Central memory CD8-positive, alpha-beta T cell (primary cell): Measurements from ENCODE around the gene CAMTA1.

Source experiments
- ATAC-seq: fragments of 150-1000 bp; cut with Tn5 transposase; replicated peaks from 2 replicates; pipeline ENCODE4 v1.10.0; 2022; ENCODE audit warnings: mild to moderate bottlenecking, moderate FRiP score, moderate number of reproducible peaks; ENCODE audit not compliant: poor library complexity, severe bottlenecking; ENCODE audit errors: extremely low read depth
- DNase-seq, 2 donors: peaks; one replicate each; pipeline ENCODE4 v3.0.0; 2021; ENCODE audit warnings: low spot score in 2 of 2
- H3K27ac Mint-ChIP-seq: one replicate; pipeline ENCODE4 v1.8.0; 2022; ENCODE audit warnings: low read depth, mild to moderate bottlenecking, moderate library complexity, mixed read lengths
- H3K27me3 Mint-ChIP-seq: one replicate; pipeline ENCODE4 v1.8.0; 2022; ENCODE audit warnings: mixed read lengths
- H3K36me3 Mint-ChIP-seq: one replicate; pipeline ENCODE4 v1.8.0; 2022; ENCODE audit warnings: mild to moderate bottlenecking, moderate library complexity, mixed read lengths; ENCODE audit not compliant: insufficient read depth
- H3K4me1 Mint-ChIP-seq: one replicate; pipeline ENCODE4 v1.8.0; 2022; ENCODE audit warnings: mixed read lengths
- H3K4me3 Mint-ChIP-seq: one replicate; pipeline ENCODE4 v1.8.0; 2022; ENCODE audit warnings: mild to moderate bottlenecking, moderate library complexity, mixed read lengths
- H3K9me3 Mint-ChIP-seq: one replicate; pipeline ENCODE4 v1.8.0; 2022; ENCODE audit warnings: mixed read lengths

Gene CAMTA1

DNA sequence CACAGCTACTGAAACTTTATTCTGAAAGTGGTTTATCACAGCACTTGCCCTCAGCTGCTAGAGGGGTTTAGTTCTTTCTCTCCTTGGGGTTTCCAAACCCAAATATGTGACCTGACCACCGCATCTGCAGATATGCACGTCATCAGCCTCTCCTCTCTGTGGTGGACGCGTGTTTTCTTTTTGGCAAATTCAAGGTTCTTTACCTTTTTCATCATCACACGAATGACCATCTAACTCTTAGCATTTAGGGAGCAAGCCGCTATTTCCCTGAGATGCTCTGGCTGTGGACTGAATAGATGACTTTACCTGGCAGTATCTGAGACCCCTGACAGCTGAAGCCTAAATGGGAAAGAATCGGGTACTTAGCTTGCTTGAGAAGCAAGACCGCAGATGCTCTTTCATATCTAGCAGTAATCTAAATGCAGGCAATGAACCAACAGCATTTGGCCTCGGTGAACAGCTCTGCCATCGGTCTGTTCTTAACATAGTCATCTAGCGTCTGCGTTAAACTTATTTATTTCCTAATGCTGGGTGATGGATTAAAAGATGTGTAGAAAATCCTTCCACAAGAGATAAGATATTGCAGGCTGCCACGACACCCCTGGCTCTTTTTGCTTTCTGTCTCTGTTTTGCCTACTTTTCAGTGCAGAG is 463.4 kb downstream of the CAMTA1 start:
- Mint-ChIP-seq H3K9me3 (no peaks in the 10 kb centered on the region), H3K4me3 (no peak overlapping the region), H3K27ac (no peak overlapping the region), H3K27me3 (peaks cover 75% of the 10 kb centered on the region), H3K36me3 (no peaks in the 10 kb centered on the region), H3K4me1 (no peaks in the 10 kb centered on the region)
- DNase-seq = no peak
- ATAC-seq = no peak

DNA sequence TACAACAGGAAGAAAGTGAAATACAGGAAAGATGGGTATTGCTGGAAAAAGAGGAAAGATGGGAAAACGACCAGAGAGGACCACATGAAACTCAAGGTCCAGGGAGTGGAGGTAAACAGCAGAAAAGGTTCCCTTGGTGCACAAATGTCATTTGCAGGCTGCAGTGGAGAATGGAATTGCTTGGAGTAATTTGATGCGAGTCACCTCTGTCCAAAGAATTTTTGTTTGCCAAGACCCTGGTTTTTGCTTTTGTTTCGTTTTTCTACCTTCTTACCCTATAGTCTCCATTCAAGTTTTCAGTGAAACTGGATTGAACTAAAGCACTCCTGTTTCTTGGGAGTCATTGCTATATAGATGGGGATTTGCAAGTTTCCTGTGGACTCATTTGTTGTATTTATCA is 464.3 kb downstream of the CAMTA1 start:
- ATAC-seq = no peak
- Mint-ChIP-seq H3K4me1 (no peaks in the 10 kb centered on the region), H3K27ac (no peak overlapping the region), H3K4me3 (no peak overlapping the region), H3K27me3 (peaks cover 82% of the 10 kb centered on the region), H3K36me3 (no peaks in the 10 kb centered on the region), H3K9me3 (no peaks in the 10 kb centered on the region)
- DNase-seq = no peak

DNA sequence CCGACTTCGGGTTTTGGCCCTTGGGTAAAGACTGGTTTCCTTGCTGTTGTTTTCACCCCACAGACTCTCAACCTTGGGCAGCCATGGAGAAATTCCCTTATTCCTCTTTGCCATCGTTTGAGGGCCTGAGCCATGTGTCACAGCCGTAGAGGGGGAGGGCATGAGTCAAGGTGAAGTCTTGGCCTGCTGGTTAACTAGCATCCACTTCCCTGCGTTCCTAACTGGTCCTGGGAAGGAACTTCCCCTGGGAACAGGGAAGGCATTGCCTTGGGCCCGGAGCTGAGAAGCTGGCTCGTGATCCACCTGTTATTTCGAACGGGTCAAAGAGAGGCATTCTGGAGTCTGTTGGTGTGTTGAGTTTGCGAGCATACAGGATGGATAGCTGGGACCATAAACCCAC is 464.9 kb downstream of the CAMTA1 start:
- no peak for ATAC-seq
- peak in 1 of 2 donors; percentile 10 for DNase-seq
- no peaks in the 10 kb centered on the region for H3K36me3 Mint-ChIP-seq
- H3K4me1 Mint-ChIP-seq = no peaks in the 10 kb centered on the region
- H3K27ac Mint-ChIP-seq = no peak overlapping the region
- H3K9me3 Mint-ChIP-seq = no peaks in the 10 kb centered on the region
- H3K27me3 Mint-ChIP-seq = peaks cover 89% of the 10 kb centered on the region
- no peak overlapping the region for H3K4me3 Mint-ChIP-seq

DNA sequence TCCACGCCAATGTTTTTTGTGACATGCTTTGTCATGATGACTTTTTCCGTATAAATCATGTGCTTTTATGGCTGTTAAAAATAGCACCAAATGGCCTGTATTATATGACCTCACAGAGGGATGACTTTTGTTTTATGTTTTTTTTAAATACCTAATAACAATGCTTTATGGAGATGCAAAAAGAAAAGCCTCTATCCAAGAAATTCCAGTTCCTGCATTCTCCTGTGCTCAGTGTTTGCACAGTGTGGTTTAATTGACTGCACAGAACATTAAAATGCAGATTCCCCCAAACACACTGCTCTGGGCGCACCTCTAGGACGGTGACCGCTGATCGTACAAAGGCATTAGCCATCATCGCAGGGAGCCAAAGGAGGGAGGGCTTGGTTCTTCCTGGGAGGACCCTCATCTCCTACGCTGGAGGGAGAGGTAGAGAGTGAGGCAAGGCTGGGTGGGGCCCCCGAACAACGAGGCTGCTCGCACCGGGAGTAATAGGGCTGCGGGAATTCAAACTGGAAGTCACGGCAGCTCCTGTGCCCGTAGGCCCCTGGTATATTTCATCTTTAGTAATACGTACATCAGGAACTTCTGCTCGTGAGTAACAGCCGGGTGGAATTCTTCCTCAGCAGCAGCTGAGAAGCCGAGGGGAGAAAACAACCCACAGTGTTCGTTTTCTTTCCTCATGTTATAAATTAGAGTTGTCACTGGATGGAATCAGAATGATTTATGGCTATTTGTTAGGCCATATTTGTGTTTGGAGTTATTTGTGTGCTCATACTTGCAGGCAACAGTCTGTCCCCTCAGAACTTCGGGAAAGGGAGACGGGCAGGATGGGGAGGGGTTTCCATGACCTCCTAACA is 465.6 kb downstream of the CAMTA1 start:
- Mint-ChIP-seq H3K4me1 (no peaks in the 10 kb centered on the region), H3K4me3 (no peak overlapping the region), H3K9me3 (no peaks in the 10 kb centered on the region), H3K36me3 (no peaks in the 10 kb centered on the region), H3K27me3 (peaks cover 92% of the 10 kb centered on the region), H3K27ac (no peak overlapping the region)
- DNase-seq = no peak
- ATAC-seq = no peak

DNA sequence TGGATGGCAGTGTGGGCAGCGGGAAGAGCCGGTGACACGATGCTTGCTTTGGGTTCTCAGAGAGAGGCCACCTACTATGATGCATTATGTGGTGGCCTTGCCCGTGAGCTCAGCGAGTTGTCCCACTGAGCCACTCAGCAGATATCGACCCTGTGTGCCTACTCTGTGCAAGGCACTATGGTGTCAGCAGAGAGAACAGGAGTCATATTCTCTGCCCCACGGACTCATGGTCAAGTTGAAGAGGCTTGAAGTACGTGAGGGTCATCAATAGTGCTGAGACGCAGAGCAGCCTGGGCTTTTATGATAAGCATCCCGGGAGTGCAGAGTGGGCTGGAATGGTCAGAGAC is 466.2 kb downstream of the CAMTA1 start:
- no peaks in the 10 kb centered on the region for H3K36me3 Mint-ChIP-seq
- H3K4me1 Mint-ChIP-seq = no peaks in the 10 kb centered on the region
- no peak for ATAC-seq
- no peak overlapping the region for H3K27ac Mint-ChIP-seq
- H3K27me3 Mint-ChIP-seq = peaks cover 86% of the 10 kb centered on the region
- H3K4me3 Mint-ChIP-seq = no peak overlapping the region
- DNase-seq = no peak
- H3K9me3 Mint-ChIP-seq = no peaks in the 10 kb centered on the region

DNA sequence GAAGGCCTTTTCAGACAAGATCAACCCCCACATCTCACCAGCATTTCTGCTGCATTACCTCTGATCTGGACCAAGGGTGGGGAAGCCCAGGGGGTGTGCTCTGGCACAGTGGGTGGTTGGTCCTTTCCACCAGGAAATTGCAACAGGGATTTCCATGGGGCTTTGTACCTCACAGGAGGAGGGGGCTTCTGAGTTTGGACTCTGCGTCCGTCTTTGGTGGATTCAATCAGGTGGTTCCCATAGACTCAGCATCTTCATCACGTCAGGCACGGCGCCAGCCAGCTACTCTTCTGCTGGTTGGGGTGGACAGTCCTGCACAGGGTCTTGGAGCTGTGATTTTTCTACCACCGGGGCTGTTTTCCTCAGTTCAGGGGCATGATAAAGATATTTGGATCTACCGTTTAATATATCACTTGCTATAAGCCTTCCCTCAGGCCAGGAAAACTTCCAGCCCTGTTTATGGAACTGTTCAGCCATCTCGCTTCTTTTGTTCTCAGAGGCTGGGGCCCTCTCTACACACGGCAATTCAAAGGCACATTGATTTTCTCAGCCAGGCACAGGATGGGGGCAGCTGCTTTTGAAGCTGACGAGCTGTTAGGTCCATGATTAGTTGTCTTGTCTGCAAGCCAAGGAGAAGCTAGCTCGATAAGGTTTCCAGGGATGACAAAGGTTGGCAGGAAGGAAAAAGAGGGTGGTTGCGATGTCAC is 467.3 kb downstream of the CAMTA1 start:
- H3K9me3 Mint-ChIP-seq = no peaks in the 10 kb centered on the region
- DNase-seq = peak in 1 of 2 donors; percentile 5

DNA sequence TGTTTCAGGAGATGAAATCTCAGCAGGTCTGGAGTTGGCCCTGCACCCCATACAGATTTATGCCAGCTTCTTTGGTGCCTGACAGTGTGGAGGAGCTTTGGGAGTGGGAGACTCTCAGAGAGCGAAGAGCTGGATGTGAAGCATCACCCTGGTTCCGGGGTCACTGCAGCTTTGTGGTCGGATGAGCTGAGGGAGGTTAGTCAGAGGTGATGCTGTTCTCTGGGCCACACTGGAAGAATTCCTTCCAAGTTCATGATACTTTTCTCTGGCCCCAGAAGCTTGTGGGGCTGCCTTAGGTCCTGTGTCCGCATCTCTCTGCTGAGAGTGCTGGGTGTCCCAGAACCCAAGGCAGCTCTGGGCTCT is 467.8 kb downstream of the CAMTA1 start:
- ATAC-seq (no peak), DNase-seq (no peak)
- H3K4me1 Mint-ChIP-seq = no peaks in the 10 kb centered on the region
- no peak overlapping the region for H3K27ac Mint-ChIP-seq
- no peaks in the 10 kb centered on the region for H3K36me3 Mint-ChIP-seq
- H3K9me3 Mint-ChIP-seq = no peaks in the 10 kb centered on the region
- peaks cover 70% of the 10 kb centered on the region for H3K27me3 Mint-ChIP-seq
- no peak overlapping the region for H3K4me3 Mint-ChIP-seq

More for the DNA sequence above, 467.3 kb downstream of the CAMTA1 start:
- no peaks in the 10 kb centered on the region for H3K4me1 Mint-ChIP-seq
- peaks cover 75% of the 10 kb centered on the region for H3K27me3 Mint-ChIP-seq
- no peak overlapping the region for H3K27ac Mint-ChIP-seq
- no peaks in the 10 kb centered on the region for H3K36me3 Mint-ChIP-seq
- ATAC-seq = no peak
- no peak overlapping the region for H3K4me3 Mint-ChIP-seq

DNA sequence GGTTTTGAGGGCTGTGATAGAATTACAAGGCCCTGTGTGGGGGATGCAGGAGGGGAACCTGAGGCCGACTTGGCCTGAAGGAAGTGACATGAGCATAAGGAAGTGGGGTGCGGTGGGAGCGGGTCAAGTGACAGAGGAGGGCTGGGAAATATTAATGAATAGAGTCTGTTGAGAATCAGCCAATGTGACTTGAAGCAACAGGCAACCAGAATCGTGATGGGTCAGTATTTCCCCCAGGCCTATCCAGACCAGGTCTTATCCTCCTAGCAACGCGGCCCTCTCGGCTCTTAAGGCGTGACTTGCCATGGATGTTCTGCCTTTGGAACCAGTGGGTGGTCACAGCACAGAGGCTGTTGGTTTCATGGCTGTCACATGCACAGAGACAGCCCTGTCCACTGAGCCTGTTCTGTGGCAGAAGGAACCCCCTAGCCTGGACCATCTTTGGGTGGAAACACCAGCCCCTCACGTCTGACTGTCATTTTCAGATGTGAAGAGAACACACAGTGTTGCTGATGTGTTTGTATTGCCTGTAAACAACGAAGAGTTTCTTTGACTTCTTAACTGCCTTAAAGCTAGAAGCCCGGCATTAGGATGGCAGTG is 468.8 kb downstream of the CAMTA1 start:
- no peaks in the 10 kb centered on the region for H3K9me3 Mint-ChIP-seq
- ATAC-seq (no peak), DNase-seq (peak in 1 of 2 donors; percentile 6)
- no peak overlapping the region for H3K4me3 Mint-ChIP-seq
- no peaks in the 10 kb centered on the region for H3K36me3 Mint-ChIP-seq
- H3K27ac Mint-ChIP-seq = no peak overlapping the region
- H3K4me1 Mint-ChIP-seq = no peaks in the 10 kb centered on the region
- H3K27me3 Mint-ChIP-seq = peaks cover 60% of the 10 kb centered on the region

DNA sequence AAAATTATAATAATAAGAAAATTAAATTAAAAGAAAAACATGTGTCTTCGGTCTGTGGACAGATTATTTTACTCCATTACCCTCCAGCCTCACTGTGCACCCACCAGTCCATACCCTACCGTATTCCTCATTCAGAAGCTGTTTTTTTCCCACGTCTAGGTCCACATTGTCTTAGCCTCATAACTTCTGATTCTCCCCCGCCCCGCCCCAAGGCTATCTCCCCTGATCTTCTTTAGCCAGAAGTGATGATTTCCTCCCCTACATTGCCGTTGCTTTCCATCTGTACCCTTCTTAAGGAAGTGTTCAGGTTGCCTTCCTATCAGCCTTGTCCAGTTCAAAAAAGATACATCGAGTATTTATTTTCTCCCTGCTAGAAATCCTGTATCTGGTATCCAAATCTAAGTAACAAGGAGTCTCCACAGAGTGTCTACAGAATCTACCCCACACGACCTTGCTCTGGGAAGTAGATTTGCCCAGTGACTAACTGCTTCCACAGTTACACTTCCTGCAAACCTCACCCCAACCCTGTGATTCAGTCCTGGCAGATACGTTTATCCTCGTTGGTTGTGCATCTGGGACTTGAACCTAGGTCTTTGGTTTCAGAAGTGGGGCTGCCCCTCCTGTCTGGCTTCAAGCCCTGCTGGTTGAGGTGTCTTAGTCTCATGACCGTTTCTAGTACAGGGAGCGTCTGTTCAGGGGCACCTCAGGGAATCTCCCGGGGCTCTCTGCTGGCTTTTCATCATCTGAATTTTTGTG is 470.2 kb downstream of the CAMTA1 start:
- no peaks in the 10 kb centered on the region for H3K9me3 Mint-ChIP-seq
- peaks cover 50% of the 10 kb centered on the region for H3K27me3 Mint-ChIP-seq
- H3K4me1 Mint-ChIP-seq = no peaks in the 10 kb centered on the region
- H3K36me3 Mint-ChIP-seq = no peaks in the 10 kb centered on the region
- no peak overlapping the region for H3K4me3 Mint-ChIP-seq
- ATAC-seq = no peak
- DNase-seq = peak in 1 of 2 donors; percentile 5
- H3K27ac Mint-ChIP-seq = no peak overlapping the region

DNA sequence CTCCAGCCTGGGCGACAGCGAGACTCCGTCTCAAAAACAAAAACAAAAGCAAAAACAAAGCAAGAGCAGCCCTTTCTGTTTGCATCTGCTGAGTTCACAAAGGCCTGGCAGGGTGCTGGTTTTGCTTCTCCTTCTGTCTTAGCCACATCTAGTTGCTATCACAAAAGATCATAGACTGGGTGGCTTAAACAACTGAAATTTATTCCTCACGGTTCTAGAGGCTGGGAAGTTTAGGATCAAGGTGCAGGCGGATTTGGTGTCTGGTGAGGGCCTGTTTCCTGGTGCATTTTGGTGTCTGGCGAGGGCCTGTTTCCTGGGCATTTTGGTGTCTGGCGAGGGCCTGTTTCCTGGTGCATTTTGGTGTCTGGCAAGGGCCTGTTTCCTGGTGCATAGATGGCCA is 471.3 kb downstream of the CAMTA1 start:
- H3K4me3 Mint-ChIP-seq = no peak overlapping the region
- DNase-seq = no peak
- no peak for ATAC-seq
- peaks cover 41% of the 10 kb centered on the region for H3K27me3 Mint-ChIP-seq
- H3K27ac Mint-ChIP-seq = no peak overlapping the region
- H3K9me3 Mint-ChIP-seq = no peaks in the 10 kb centered on the region
- no peaks in the 10 kb centered on the region for H3K4me1 Mint-ChIP-seq
- no peaks in the 10 kb centered on the region for H3K36me3 Mint-ChIP-seq

DNA sequence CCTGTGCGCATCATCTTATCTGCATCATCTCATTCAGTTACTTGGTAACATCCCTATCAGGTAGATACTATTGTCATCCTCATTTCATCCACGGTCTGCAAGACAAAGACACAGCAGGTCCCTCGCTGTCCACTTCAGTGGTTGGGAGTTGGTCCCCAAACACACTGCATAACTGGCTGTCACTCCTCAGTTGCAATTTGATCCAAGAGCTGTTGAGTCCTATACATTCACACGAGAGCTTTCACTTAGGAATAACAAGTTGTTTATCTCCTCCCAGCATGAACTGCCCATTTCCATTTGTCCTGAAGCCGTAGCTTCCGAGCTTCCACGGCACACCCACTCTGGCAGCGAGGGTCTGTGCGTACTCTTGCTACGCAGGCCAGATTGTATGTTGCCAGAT is 472.0 kb downstream of the CAMTA1 start:
- Mint-ChIP-seq H3K4me1 (no peaks in the 10 kb centered on the region), H3K36me3 (no peaks in the 10 kb centered on the region), H3K9me3 (no peaks in the 10 kb centered on the region), H3K27me3 (peaks cover 41% of the 10 kb centered on the region), H3K4me3 (no peak overlapping the region), H3K27ac (no peak overlapping the region)
- DNase-seq (no peak), ATAC-seq (no peak)

DNA sequence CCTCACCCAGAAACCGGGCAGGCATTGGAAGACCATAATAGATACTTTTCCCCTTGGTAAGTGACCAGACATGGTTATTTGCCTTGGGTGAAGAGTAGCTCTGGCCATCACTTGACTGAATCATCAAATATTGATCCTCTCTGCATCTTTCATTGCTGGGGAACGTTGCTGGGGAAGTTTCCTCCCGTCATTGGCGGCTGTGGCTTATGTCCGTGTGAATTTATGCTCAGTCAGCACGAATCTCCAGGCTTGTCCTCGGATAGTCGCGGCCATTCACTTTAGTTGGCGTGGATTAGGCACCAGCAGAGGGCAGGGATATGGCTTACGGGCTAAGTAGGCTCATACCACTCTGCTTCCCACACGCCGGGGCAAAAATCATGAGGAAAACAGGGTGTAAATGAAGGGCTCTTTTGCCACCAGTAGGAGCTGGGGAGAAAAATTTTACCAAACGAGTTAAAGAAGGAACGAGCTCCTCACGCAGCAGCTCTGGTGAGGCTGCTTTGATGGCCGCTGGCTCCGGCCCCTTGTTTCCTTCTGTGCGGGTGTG is 473.4 kb downstream of the CAMTA1 start:
- Mint-ChIP-seq H3K27me3 (peaks cover 41% of the 10 kb centered on the region), H3K4me1 (no peaks in the 10 kb centered on the region), H3K4me3 (no peak overlapping the region), H3K27ac (no peak overlapping the region), H3K9me3 (no peaks in the 10 kb centered on the region), H3K36me3 (no peaks in the 10 kb centered on the region)
- ATAC-seq (no peak), DNase-seq (no peak)
